ENCODE results near the gene SLC35B4.
A peak's percentile ranks its signal among the peaks of the same experiment; 100 is the strongest.

SLC35B4 gene

DNA sequence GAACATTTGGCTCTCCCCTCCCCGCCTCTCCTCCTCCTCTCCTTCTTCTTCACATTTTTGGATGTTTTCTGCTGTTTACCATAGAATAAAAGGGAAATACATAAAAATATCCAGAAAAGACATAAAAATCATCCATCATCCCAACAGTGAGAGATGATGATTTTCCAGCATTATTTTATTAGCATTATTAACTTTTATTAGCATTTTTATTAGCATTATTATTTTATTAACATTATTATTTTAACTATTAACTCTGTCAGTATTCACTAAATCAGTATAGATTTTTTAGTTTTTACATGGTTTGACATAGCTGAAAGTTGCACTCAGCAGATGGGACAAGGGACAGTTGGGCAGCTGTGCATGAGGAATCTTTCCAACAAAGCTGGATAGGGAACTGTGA, 16.2 kb upstream of the SLC35B4 start:
- no peak overlapping the region for H3K4me3 ChIP-seq (replicated peaks in 1 of 2; ENCODE audit: low read depth in 2 of 2, low read length in 2 of 2)
- TF ChIP-seq, protein P1, sequence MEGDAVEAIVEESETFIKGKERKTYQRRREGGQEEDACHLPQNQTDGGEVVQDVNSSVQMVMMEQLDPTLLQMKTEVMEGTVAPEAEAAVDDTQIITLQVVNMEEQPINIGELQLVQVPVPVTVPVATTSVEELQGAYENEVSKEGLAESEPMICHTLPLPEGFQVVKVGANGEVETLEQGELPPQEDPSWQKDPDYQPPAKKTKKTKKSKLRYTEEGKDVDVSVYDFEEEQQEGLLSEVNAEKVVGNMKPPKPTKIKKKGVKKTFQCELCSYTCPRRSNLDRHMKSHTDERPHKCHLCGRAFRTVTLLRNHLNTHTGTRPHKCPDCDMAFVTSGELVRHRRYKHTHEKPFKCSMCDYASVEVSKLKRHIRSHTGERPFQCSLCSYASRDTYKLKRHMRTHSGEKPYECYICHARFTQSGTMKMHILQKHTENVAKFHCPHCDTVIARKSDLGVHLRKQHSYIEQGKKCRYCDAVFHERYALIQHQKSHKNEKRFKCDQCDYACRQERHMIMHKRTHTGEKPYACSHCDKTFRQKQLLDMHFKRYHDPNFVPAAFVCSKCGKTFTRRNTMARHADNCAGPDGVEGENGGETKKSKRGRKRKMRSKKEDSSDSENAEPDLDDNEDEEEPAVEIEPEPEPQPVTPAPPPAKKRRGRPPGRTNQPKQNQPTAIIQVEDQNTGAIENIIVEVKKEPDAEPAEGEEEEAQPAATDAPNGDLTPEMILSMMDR (IDR thresholded peaks at IDR 0.05; ENCODE audit: low read depth, low read length), result no peak
- no peak for DNase-seq (ENCODE audit: low read depth in 2 of 2)

DNA sequence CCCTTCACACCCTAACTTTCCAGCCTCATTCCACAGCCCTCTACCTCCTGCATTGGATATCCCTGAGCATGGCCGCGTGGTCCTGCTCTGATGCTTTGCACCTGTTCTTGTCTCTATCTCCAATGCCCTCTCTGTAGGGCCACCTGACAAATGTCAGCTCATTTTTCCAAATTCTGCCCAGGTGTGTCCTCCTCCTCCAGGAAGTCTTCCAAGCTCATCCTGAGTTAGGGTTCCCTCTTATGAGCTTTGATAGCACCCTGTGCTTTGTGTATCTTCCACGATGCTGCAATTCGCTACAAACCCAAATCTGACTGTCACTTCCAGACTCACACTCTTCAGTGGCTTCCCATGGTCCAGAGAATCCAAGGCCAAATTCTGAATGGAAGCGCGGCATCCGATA, 14.7 kb upstream of the SLC35B4 start:
- no peak for DNase-seq (ENCODE audit: low read depth in 2 of 2)
- TF ChIP-seq, protein P1 (IDR thresholded peaks at IDR 0.05; ENCODE audit: low read depth, low read length), result no peak
- H3K4me3 ChIP-seq (replicated peaks in 1 of 2; ENCODE audit: low read depth in 2 of 2, low read length in 2 of 2), result no peak overlapping the region

DNA sequence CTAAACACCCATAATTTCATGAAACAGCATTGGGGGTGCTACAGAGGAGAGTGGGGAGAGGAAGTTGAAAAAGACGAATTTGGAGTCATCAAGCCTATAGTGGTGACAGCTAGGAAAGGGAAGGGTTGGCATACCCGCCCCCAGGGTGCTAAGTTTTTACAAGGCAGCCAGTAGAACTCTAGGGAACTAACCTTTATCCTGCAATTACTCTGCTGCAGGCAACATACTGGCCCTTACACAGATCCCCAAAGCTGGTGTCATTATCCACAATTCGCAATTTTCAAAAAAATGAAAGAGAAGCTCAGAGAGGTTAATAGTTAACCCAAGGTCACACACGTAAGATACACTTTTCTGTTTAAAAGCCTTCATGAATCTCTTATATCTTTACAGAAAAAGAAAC, 14.2 kb upstream of the SLC35B4 start:
- H3K4me3 ChIP-seq (replicated peaks in 1 of 2; ENCODE audit: low read depth in 2 of 2, low read length in 2 of 2), result no peak overlapping the region
- DNase-seq (ENCODE audit: low read depth in 2 of 2), result no peak
- TF ChIP-seq, protein P1 (IDR thresholded peaks at IDR 0.05; ENCODE audit: low read depth, low read length), result no peak

DNA sequence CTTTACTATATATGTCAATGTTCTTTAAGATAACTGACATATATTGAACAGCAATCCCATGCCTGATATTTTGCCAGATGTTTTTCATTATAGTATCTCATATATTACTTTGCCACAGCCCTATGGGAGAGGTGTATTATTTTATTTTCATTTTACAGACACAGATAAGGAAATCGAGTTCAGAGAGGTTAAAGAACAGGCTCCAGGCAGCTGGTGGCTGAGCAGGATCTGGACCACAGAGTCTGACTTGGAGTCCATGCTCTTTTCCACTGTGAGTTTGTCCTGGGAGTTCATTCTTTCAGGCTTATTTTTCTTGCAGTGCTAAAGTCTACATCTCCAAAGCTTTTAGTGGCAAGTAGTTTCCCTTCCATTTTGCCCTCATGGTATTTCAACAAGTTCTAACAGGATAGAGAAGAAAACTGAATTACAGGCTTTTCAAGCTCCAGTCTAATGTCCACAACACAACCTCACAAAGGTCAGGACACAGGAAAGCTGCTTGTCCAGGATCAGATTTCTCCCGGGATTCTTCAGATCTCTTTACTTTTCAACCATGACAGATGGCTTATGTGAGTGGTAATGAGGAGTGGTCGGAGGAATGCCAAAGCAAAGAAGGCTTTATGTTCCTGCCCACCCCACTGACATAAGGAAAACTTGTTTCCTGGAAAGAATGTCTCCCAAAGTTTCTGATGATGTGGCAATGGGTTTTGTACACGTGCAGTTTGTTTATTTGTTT, 13.1 kb upstream of the SLC35B4 start:
- TF ChIP-seq, protein P1 (IDR thresholded peaks at IDR 0.05; ENCODE audit: low read depth, low read length), result no peak
- H3K4me3 ChIP-seq (replicated peaks in 1 of 2; ENCODE audit: low read depth in 2 of 2, low read length in 2 of 2), result no peak overlapping the region
- no peak for DNase-seq (ENCODE audit: low read depth in 2 of 2)

DNA sequence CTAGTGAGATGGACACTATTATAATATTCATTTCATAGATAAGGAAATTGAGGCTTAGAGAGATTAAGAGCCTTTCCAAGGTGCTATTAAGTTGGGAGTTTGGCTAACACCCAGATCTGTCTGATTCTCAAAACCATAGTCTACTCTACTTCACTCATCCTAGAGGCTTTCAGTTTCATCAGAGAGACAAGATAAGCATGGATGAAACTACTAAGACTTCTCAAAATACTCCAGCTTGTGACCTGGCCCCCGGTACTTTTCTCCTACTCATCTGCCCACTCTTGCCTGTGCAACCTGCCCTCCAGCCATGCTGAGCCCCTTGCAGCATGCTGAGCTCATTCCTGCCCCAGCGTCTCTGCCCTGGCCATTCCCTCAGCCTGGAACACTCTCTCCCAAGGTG, 12.2 kb upstream of the SLC35B4 start:
- TF ChIP-seq, protein P1 (IDR thresholded peaks at IDR 0.05; ENCODE audit: low read depth, low read length), result no peak
- no peak for DNase-seq (ENCODE audit: low read depth in 2 of 2)
- H3K4me3 ChIP-seq (replicated peaks in 1 of 2; ENCODE audit: low read depth in 2 of 2, low read length in 2 of 2), result no peak overlapping the region

DNA sequence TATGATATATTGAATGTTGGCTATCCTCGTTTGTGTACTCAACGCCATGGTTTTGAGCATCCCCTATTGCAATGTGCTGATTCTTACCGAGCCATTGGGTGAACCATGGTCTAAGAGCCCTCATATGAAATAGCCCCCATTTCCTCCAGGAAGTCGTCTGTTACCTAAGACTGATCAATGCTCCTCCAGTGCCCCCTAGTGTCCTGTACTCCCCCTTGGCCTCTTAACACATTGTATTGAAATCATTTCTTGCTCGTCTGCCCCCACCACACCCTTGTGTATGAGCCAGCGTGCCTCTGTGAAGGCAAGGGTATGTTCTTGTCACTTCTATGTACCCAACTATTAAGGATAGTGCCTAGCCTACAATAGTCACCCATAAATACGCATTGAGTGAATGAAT, 11.2 kb upstream of the SLC35B4 start:
- H3K4me3 ChIP-seq (replicated peaks in 1 of 2; ENCODE audit: low read depth in 2 of 2, low read length in 2 of 2), result no peak overlapping the region
- TF ChIP-seq, protein P1 (IDR thresholded peaks at IDR 0.05; ENCODE audit: low read depth, low read length), result peak; percentile 48
- peak; percentile 58 to 63 for DNase-seq (ENCODE audit: low read depth in 2 of 2)

DNA sequence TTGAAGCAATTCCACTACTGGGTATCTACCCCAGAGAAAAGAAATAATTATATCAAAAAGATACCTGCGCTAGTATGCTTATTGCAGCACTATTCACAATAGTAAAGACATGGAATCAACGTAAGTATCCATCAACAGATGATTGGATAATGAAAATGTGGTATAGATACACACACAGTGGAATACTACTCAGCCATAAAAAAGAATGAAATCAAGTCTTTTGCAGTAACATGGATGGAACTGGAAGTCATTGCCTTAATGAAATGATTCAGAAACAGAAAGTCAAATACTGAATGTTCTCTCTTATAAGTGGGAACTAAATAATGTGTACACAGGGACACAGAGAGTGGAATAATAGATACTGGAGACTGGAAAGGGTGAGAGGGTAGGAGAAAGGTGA, 7.4 kb upstream of the SLC35B4 start:
- H3K4me3 ChIP-seq (replicated peaks in 1 of 2; ENCODE audit: low read depth in 2 of 2, low read length in 2 of 2), result no peak overlapping the region
- no peak for DNase-seq (ENCODE audit: low read depth in 2 of 2)
- TF ChIP-seq, protein P1 (IDR thresholded peaks at IDR 0.05; ENCODE audit: low read depth, low read length), result no peak
